Measurements from ENCODE around the gene RENBP.

The RENBP gene

GRCh38 chrX:153897899-153898298 is 46.5 kb downstream of the RENBP start:
- TF ChIP-seq, protein P1, sequence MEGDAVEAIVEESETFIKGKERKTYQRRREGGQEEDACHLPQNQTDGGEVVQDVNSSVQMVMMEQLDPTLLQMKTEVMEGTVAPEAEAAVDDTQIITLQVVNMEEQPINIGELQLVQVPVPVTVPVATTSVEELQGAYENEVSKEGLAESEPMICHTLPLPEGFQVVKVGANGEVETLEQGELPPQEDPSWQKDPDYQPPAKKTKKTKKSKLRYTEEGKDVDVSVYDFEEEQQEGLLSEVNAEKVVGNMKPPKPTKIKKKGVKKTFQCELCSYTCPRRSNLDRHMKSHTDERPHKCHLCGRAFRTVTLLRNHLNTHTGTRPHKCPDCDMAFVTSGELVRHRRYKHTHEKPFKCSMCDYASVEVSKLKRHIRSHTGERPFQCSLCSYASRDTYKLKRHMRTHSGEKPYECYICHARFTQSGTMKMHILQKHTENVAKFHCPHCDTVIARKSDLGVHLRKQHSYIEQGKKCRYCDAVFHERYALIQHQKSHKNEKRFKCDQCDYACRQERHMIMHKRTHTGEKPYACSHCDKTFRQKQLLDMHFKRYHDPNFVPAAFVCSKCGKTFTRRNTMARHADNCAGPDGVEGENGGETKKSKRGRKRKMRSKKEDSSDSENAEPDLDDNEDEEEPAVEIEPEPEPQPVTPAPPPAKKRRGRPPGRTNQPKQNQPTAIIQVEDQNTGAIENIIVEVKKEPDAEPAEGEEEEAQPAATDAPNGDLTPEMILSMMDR (IDR thresholded peaks at IDR 0.05; ENCODE audit: low read depth, low read length): no peak
- H3K4me3 ChIP-seq (ENCODE audit: low read depth, low read length): no peak overlapping the region

- no peak overlapping the region for H3K4me3 ChIP-seq (ENCODE audit: low read depth, low read length)
- TF ChIP-seq, protein P1 (IDR thresholded peaks at IDR 0.05; ENCODE audit: low read depth, low read length): no peak
Observed at GRCh38 chrX:153889123-153889522, 55.3 kb downstream of the RENBP start.

DNA sequence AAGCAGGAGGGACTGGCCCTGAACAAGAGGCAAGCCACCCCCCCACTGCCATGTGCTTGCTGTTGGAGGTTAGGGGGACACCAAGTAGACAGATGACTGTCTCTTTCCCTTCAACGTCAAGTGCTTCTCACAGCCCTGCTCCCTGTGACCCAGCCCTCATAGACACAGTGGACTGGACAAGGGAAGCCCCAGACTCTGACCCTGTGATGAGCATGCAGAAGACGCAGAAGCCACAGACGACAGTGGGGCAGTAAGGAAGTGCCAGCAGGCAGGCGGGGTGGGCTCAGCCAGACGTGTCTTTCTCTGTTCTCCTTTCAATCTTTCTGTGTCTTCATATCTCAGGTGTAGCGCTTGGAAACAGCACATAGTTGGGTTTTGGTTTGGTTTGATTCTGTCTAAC is 56.1 kb downstream of the RENBP start:
- no peak overlapping the region for H3K4me3 ChIP-seq (ENCODE audit: low read depth, low read length)
- TF ChIP-seq, protein P1 (IDR thresholded peaks at IDR 0.05; ENCODE audit: low read depth, low read length): no peak

GRCh38 chrX:153887385-153887784 is 57.1 kb downstream of the RENBP start:
- H3K4me3 ChIP-seq (ENCODE audit: low read depth, low read length): no peak overlapping the region

GRCh38 chrX:153886915-153887314 is 57.5 kb downstream of the RENBP start:
- TF ChIP-seq, protein P1 (IDR thresholded peaks at IDR 0.05; ENCODE audit: low read depth, low read length): no peak
- no peak overlapping the region for H3K4me3 ChIP-seq (ENCODE audit: low read depth, low read length)

More at GRCh38 chrX:153887385-153887784, 57.1 kb downstream of the RENBP start:
- TF ChIP-seq, protein P1 (IDR thresholded peaks at IDR 0.05; ENCODE audit: low read depth, low read length): no peak

GRCh38 chrX:153885968-153886903 is 58.2 kb downstream of the RENBP start, which contains the start of gene L1CAM:
Gene L1CAM, minus strand, starts transcription at chrX:153886173. Its CDS starts 10,337 bp downstream, at chrX:153875836.
- TF ChIP-seq, protein P1 (IDR thresholded peaks at IDR 0.05; ENCODE audit: low read depth, low read length): no peak
- H3K4me3 ChIP-seq (ENCODE audit: low read depth, low read length): no peak within 1 kb of the TSS

Measured in WI38 (cell line).